HFFc6 (cell line): ENCODE results near the gene PLA2R1. TPM values are rescaled to one million over a fixed set of nuclear protein-coding genes. Genes with fewer than 3 reads are reported as not detected.

Experiments used
- DNase-seq: peaks from one replicate; pipeline ENCODE4 v3.0.0-alpha.2; 2018
- H3K27ac Mint-ChIP-seq: 2 replicates; pipeline ENCODE4 v1.8.0; 2020; ENCODE audit warnings: mild to moderate bottlenecking, mixed read lengths
- H3K27me3 Mint-ChIP-seq: 2 replicates; pipeline ENCODE4 v1.8.0; 2021; ENCODE audit warnings: mild to moderate bottlenecking, moderate library complexity, mixed read lengths; ENCODE audit not compliant: insufficient read depth
- H3K36me3 Mint-ChIP-seq: 2 replicates; pipeline ENCODE4 v1.8.0; 2021; ENCODE audit warnings: low read depth, mixed read lengths
- H3K4me1 Mint-ChIP-seq: 2 replicates; pipeline ENCODE4 v1.8.0; 2020; ENCODE audit warnings: low read depth, mixed read lengths
- H3K4me3 Mint-ChIP-seq: 2 replicates; pipeline ENCODE4 v1.8.0; 2020; ENCODE audit warnings: mild to moderate bottlenecking, moderate library complexity, mixed read lengths
- H3K9me3 Mint-ChIP-seq: 2 replicates; pipeline ENCODE4 v1.8.0; 2020; ENCODE audit warnings: mild to moderate bottlenecking, mixed read lengths
- CTCF ChIP-seq: fragments of 200-600 bp; sonication (generic); IDR thresholded peaks from 2 replicates; pipeline ENCODE4 v1.5.0; 2021; ENCODE audit warnings: antibody characterized with exemption, mild to moderate bottlenecking
- total RNA-seq, 6 experiments: library from RNA; stranded (reverse); fragmentation: NEBNext Ultra II Directional; extraction: Animal tissue kit (Norgen Biotek cat#: 25700); gene quantifications; 2 replicates in 1 of 6; 3 replicates in 5 of 6; pipeline ENCODE4 v1.2.3, GENCODE V29; 2021

The PLA2R1 gene
- total RNA-seq, 6 experiments from 2014 or later: 3.2 to 6.3 (median 3.3) TPM

GRCh38 chr2:159921752-159922404 lies 140.5 kb downstream of the PLA2R1 start:
- H3K4me1 Mint-ChIP-seq: peaks cover 15% of the 10 kb centered on the region
- H3K27me3 Mint-ChIP-seq: peaks cover 16% of the 10 kb centered on the region
- H3K36me3 Mint-ChIP-seq: no peaks in the 10 kb centered on the region
- no peak overlapping the region for H3K27ac Mint-ChIP-seq
- no peak overlapping the region for H3K4me3 Mint-ChIP-seq
- no peak for DNase-seq
- H3K9me3 Mint-ChIP-seq: no peaks in the 10 kb centered on the region
- TF ChIP-seq CTCF: peak; percentile 79

GRCh38 chr2:159916511-159916910 lies 145.9 kb downstream of the PLA2R1 start:
- H3K27ac Mint-ChIP-seq: no peak overlapping the region
- no peak for DNase-seq
- no peak for TF ChIP-seq CTCF
- H3K27me3 Mint-ChIP-seq: peaks cover 18% of the 10 kb centered on the region
- no peaks in the 10 kb centered on the region for H3K36me3 Mint-ChIP-seq
- peaks cover 8% of the 10 kb centered on the region for H3K4me1 Mint-ChIP-seq
- H3K9me3 Mint-ChIP-seq: no peaks in the 10 kb centered on the region
- no peak overlapping the region for H3K4me3 Mint-ChIP-seq

GRCh38 chr2:159913900-159914299 lies 148.5 kb downstream of the PLA2R1 start:
- no peak for DNase-seq
- Mint-ChIP-seq H3K27ac (no peak overlapping the region), H3K27me3 (peaks cover 18% of the 10 kb centered on the region), H3K9me3 (no peaks in the 10 kb centered on the region), H3K36me3 (no peaks in the 10 kb centered on the region), H3K4me3 (no peak overlapping the region), H3K4me1 (no peaks in the 10 kb centered on the region)
- TF ChIP-seq CTCF: no peak

- no peak for DNase-seq
- Mint-ChIP-seq H3K4me1 (no peaks in the 10 kb centered on the region), H3K36me3 (no peaks in the 10 kb centered on the region), H3K27ac (no peak overlapping the region), H3K27me3 (peaks cover 17% of the 10 kb centered on the region), H3K9me3 (no peaks in the 10 kb centered on the region), H3K4me3 (no peak overlapping the region)
- TF ChIP-seq CTCF: no peak
These were observed 149.8 kb downstream of the PLA2R1 start for GRCh38 chr2:159912580-159912979.

GRCh38 chr2:159910951-159911350 lies 151.5 kb downstream of the PLA2R1 start:
- Mint-ChIP-seq H3K4me1 (no peaks in the 10 kb centered on the region), H3K9me3 (no peaks in the 10 kb centered on the region), H3K27me3 (peaks cover 29% of the 10 kb centered on the region), H3K4me3 (no peak overlapping the region), H3K36me3 (no peaks in the 10 kb centered on the region), H3K27ac (no peak overlapping the region)
- no peak for DNase-seq
- TF ChIP-seq CTCF: no peak

- no peaks in the 10 kb centered on the region for H3K9me3 Mint-ChIP-seq
- H3K36me3 Mint-ChIP-seq: no peaks in the 10 kb centered on the region
- H3K27me3 Mint-ChIP-seq: peaks cover 32% of the 10 kb centered on the region
- H3K4me3 Mint-ChIP-seq: no peak overlapping the region
- H3K4me1 Mint-ChIP-seq: 0 out of 2 replicates have a peak, but pooled peaks cover 4% of the 10 kb centered on the region
- no peak for DNase-seq
- no peak overlapping the region for H3K27ac Mint-ChIP-seq
- TF ChIP-seq CTCF: no peak
These were observed 153.8 kb downstream of the PLA2R1 start for GRCh38 chr2:159908623-159909022.
